ENCODE measurements around the gene APOL2.
"Not testable (repeated sequence)": the region's sequence is repeated elsewhere in the genome, so short reads cannot be mapped to it uniquely, and the experiment has no call there.

- not testable (repeated sequence) for TF ChIP-seq CTCF, POLR2A (IDR thresholded peaks at IDR 0.05)
Observed at GRCh38 chr22:36203441-36203840, 35.9 kb downstream of the APOL2 start.
